Endothelial cell of umbilical vein (primary cell): ENCODE results near the gene SCO2. TPM values are rescaled to one million over a fixed set of nuclear protein-coding genes. Genes with fewer than 3 reads are reported as not detected.

Source experiments
- BruUV-seq: library from RNA; stranded (reverse); fragments of 400-500 nt; replicated peaks from 2 replicates; lab custom pipeline; 2021; lab: Mats Ljungman, UMichigan
- CTCF ChIA-PET: fragments of 300-600, 350-600 bp; sonication (Branson Sonifier 250); formaldehyde crosslinking; loops from one replicate; lab custom pipeline; 2021; ENCODE audit warnings: antibody characterized with exemption, inconsistent platforms; lab: Charles Lee
- POLR2A ChIA-PET: fragments of 300-600, 350-600 bp; sonication (Branson Sonifier 250); formaldehyde crosslinking; loops from one replicate; lab custom pipeline; 2021; ENCODE audit warnings: antibody characterized with exemption, inconsistent platforms; lab: Charles Lee
- DNase-seq: peaks from one replicate; pipeline ENCODE4 v3.0.0-alpha.2; 2011; ENCODE audit warnings: low read depth, low spot score
- FAIRE-seq: peaks from 2 replicates; lab custom pipeline; 2011; peaks lifted over from hg19 to GRCh38; lab: Jason Lieb, UNC
- H2AFZ ChIP-seq: 2 replicates; pipeline ENCODE4 v1.6.0; 2012; ENCODE audit warnings: low read depth, low read length, control low read depth, inconsistent platforms
- H3K27ac ChIP-seq: 2 replicates; pipeline ENCODE4 v1.5.1; 2011; ENCODE audit warnings: low read depth, mild to moderate bottlenecking, control low read depth, low read length, moderate library complexity; ENCODE audit not compliant: insufficient read depth
- H3K27me3 ChIP-seq, 2 experiments: 2 replicates each; pipeline versions ENCODE4 v1.6.0 to v1.6.1; 2011; ENCODE audit warnings: low read length in 2 of 2, mixed read lengths in 1 of 2; ENCODE audit not compliant: control insufficient read depth in 2 of 2, insufficient read depth in 2 of 2
- H3K36me3 ChIP-seq, 2 experiments: 2 replicates in 1 of 2; 3 replicates in 1 of 2; pipeline ENCODE4 v1.5.1; 2011; ENCODE audit warnings: low read length in 2 of 2, mild to moderate bottlenecking in 1 of 2, moderate library complexity in 1 of 2; ENCODE audit not compliant: control insufficient read depth in 2 of 2, insufficient read depth in 2 of 2; ENCODE audit errors: extremely low read depth in 1 of 2
- H3K4me1 ChIP-seq: 3 replicates; pipeline ENCODE4 v1.5.1; 2011; ENCODE audit warnings: mild to moderate bottlenecking, low read length; ENCODE audit not compliant: control insufficient read depth, insufficient read depth; ENCODE audit errors: extremely low read depth
- H3K4me2 ChIP-seq: 2 replicates; pipeline ENCODE4 v1.6.1; 2011; ENCODE audit warnings: low read length, control low read depth, mixed read lengths; ENCODE audit not compliant: insufficient read depth
- H3K4me3 ChIP-seq, 3 experiments: fragments of 200-600 bp in 1 of 3; sonication (generic), shearing (Covaris generic) in 1 of 3; replicated peaks in 1 of 3; 2 replicates each; pipeline ENCODE4 v1.5.1; 2011 to 2016; ENCODE audit warnings: control low read depth in 3 of 3, low read length in 3 of 3, mild to moderate bottlenecking in 2 of 3, inconsistent platforms in 1 of 3, low read depth in 1 of 3, moderate library complexity in 1 of 3; ENCODE audit not compliant: insufficient read depth in 1 of 3
- H3K79me2 ChIP-seq: 2 replicates; pipeline ENCODE4 v1.6.0; 2012; ENCODE audit warnings: low read length, inconsistent platforms; ENCODE audit not compliant: control insufficient read depth, insufficient read depth
- H3K9ac ChIP-seq: replicated peaks from 2 replicates; pipeline ENCODE3; 2011; ENCODE audit warnings: low read length, control low read depth; ENCODE audit not compliant: insufficient read depth; ENCODE audit errors: extremely low read depth
- H3K9me1 ChIP-seq: replicated peaks from 3 replicates; pipeline ENCODE4 v1.6.0; 2011; ENCODE audit warnings: mild to moderate bottlenecking, low read length; ENCODE audit not compliant: control insufficient read depth, insufficient read depth; ENCODE audit errors: extremely low read depth
- H3K9me3 ChIP-seq: replicated peaks from 2 replicates; pipeline ENCODE4 v1.5.1; 2012; ENCODE audit warnings: low read length, inconsistent platforms; ENCODE audit not compliant: control insufficient read depth, insufficient read depth
- H4K20me1 ChIP-seq: replicated peaks from 2 replicates; pipeline ENCODE3; 2011; ENCODE audit warnings: mild to moderate bottlenecking, low read length; ENCODE audit not compliant: control insufficient read depth, insufficient read depth; ENCODE audit errors: extremely low read depth
- CTCF ChIP-seq, 2 donors: IDR thresholded peaks; 1 replicate in 1 of 2; 2 replicates in 1 of 2; pipeline ENCODE4 v1.5.1; 2011; ENCODE audit warnings: low read length in 2 of 2, mild to moderate bottlenecking in 2 of 2, moderate library complexity in 2 of 2, control low read depth in 1 of 2, inconsistent platforms in 1 of 2, low read depth in 1 of 2; ENCODE audit not compliant: insufficient read depth in 1 of 2; ENCODE audit errors: extremely low read depth in 1 of 2
- EZH2 ChIP-seq: IDR thresholded peaks from 2 replicates; pipeline ENCODE4 v1.6.1; 2012; ENCODE audit warnings: borderline replicate concordance, low read depth, mild to moderate bottlenecking, moderate library complexity, low read length, inconsistent platforms; ENCODE audit not compliant: severe bottlenecking
- FOS ChIP-seq: IDR thresholded peaks from 2 replicates; pipeline ENCODE4 v1.6.1; 2011; ENCODE audit warnings: mild to moderate bottlenecking, low read length, moderate library complexity, borderline replicate concordance; ENCODE audit not compliant: insufficient read depth
- GATA2 ChIP-seq: IDR thresholded peaks from 2 replicates; pipeline ENCODE4 v1.7.0; 2011; ENCODE audit warnings: low read depth, mild to moderate bottlenecking, moderate library complexity, mixed read lengths, low read length; ENCODE audit not compliant: insufficient read length, insufficient read depth
- MYC ChIP-seq: IDR thresholded peaks from one replicate; pipeline ENCODE4 v1.6.1; 2011; ENCODE audit warnings: mild to moderate bottlenecking, low read depth, low read length
- POLR2A ChIP-seq: IDR thresholded peaks from 2 replicates; pipeline ENCODE4 v1.6.1; 2012; ENCODE audit warnings: low read depth, mild to moderate bottlenecking, control low read depth, low read length
- dilution Hi-C: fragments of 300-500 bp; cut with MboI; formaldehyde crosslinking; loops from one replicate; pipeline ENCODE4 v1.15.0; 2019; ENCODE audit warnings: low sequenced_read_pairs; ENCODE audit not compliant: extremely low pct_ligation_motif_present
- intact Hi-C: fragments of 100-400 bp; cut with micrococcal nuclease; formaldehyde crosslinking; loops from one replicate; pipeline ENCODE4 v1.10.0; 2022
- polyA plus RNA-seq, 4 experiments: library from polyadenylated mRNA; depleted of rRNA in 3 of 4; stranded (reverse) in 3 of 4; unstranded in 1 of 4; fragments of >200 nt; gene quantifications; 2 replicates each; pipeline versions ENCODE4 v1.2.1 to v1.2.3, GENCODE V29; 2011 to 2012; ENCODE audit warnings: missing spikeins in 1 of 4
- total RNA-seq: library from RNA; stranded (reverse); gene quantifications from 2 replicates; pipeline ENCODE4 v1.2.3, GENCODE V29; 2021

The SCO2 gene
- total and polyA plus RNA-seq, 2 donors (not counting 3 experiments of a cell fraction or from before 2014, with no cell fraction given), result 3.5 to 3.7 TPM

- DNase-seq (no peak), FAIRE-seq (no peak)
- no peaks in the 10 kb centered on the region for H4K20me1 ChIP-seq
- H3K4me3 ChIP-seq, result no peak overlapping the region
- H3K27ac ChIP-seq, result no peak overlapping the region
- no TSS peak for BruUV-seq
- H3K4me2 ChIP-seq, result no peak overlapping the region
- H3K4me1 ChIP-seq, result no peaks in the 10 kb centered on the region
- H2AFZ ChIP-seq, result no peak overlapping the region
- H3K9me3 ChIP-seq, result no peaks in the 10 kb centered on the region
- intact Hi-C loops, result no loop called here
- dilution Hi-C loops, result no loop called here
- no peak overlapping the region for H3K9ac ChIP-seq
- ChIA-PET CTCF (no interaction called here), POLR2A (no interaction called here)
- H3K27me3 ChIP-seq, result no peaks in the 10 kb centered on the region
- H3K9me1 ChIP-seq, result no peaks in the 10 kb centered on the region
- no peak for TF ChIP-seq FOS
- TF ChIP-seq POLR2A, result no peak
- no peak for TF ChIP-seq CTCF (IDR thresholded peaks at IDR 0.05; ENCODE audit: extremely low read depth in 1 of 2, insufficient read depth in 1 of 2, low read depth in 1 of 2, low read length in 2 of 2)
- TF ChIP-seq MYC, result no peak
- TF ChIP-seq EZH2, result no peak
- TF ChIP-seq GATA2, result no peak
- no peaks in the 10 kb centered on the region for H3K36me3 ChIP-seq
- H3K79me2 ChIP-seq, result no peaks in the 10 kb centered on the region
These were observed 37.3 kb downstream of the SCO2 start for GRCh38 chr22:50488006-50488677.
